ENCODE data around the gene EYA3. TPM values are rescaled to one million over a fixed set of nuclear protein-coding genes. Genes with fewer than 3 reads are reported as not detected.
A peak's percentile ranks its signal among the peaks of the same experiment; 100 is the strongest.

Gene EYA3
- total RNA-seq, 1 experiment from 2014 or later = 13.0 TPM

- H3K27me3 ChIP-seq (replicated peaks) = no peaks in the 10 kb centered on the region
- H3K4me3 ChIP-seq = no peak overlapping the region
- H3K9me3 ChIP-seq (replicated peaks) = 0 out of 2 replicates have a peak, but pooled peaks cover under 1% of the 10 kb centered on the region
- H3K36me3 ChIP-seq = no peaks in the 10 kb centered on the region
- H3K4me1 ChIP-seq (replicated peaks) = peaks cover 38% of the 10 kb centered on the region
- H3K27ac ChIP-seq = no peak overlapping the region
- no peak for DNase-seq (ENCODE audit: low read depth in 1 of 2, low spot score in 2 of 2)
Measured at GRCh38 chr1:28102189-28102588, 13.8 kb upstream of the EYA3 start.

DNA sequence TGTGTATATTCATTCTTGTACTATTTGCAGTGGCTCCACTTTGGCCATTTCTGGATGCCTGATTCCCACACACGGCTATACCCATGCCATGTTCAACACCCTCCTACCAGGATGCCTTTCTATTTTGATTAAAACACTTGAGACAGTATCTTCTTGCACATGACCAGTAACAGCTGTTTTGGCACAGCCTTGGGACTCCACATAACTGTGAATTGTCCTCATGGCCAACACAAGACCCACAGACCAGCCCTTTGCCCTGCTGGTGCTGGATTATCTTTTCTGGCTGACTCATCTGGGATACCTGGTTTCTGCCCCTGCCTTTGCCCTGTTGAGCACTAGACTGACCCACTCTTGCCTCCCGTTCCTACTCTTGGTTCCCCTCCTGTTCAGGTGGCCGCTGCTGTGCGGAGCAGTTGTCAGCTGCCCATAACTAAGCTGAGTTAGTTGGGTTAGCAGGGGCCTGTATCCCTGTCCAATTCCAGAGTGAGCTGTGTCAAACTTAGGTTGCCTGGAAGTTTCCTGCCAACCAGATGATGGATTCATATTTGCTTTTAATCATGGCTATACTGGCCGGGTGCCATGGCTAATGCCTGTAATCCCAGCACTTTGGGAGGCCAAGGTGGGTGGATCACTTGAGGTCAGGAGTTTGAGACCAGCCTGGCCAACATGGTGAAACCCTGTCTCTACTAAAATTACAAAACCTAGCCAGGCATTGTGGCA lies 10.8 kb upstream of the EYA3 start:
- peaks cover 30% of the 10 kb centered on the region for H3K4me1 ChIP-seq (replicated peaks)
- peak; percentile 40 to 60 for DNase-seq (ENCODE audit: low read depth in 1 of 2, low spot score in 2 of 2)
- H3K27ac ChIP-seq = peak overlapping the region; percentile 69

DNA sequence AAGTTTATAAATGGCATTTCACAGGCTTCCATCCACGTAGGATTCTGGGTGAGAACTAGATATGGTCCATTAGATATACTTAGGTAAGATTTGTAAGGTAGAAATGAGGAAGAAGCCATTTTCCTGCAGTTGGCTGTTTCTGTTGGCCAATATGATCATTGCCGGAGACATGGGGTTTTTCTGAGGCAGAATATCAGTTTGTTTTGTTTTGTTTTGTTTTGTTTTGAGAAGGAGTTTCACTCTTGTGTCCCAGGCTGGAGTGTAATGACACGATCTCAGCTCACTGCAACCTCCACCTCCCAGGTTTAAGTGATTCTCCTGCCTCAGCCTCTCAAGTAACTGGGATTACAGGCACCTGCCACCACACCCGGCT lies 8.7 kb upstream of the EYA3 start:
- Histone ChIP-seq H3K4me1 (replicated peaks) (peaks cover 30% of the 10 kb centered on the region), H3K9me3 (replicated peaks) (0 out of 2 replicates have a peak, but pooled peaks cover 4% of the 10 kb centered on the region), H3K36me3 (no peaks in the 10 kb centered on the region), H3K4me3 (no peak overlapping the region), H3K27me3 (replicated peaks) (no peaks in the 10 kb centered on the region), H3K27ac (no peak overlapping the region)
- no peak for DNase-seq (ENCODE audit: low read depth in 1 of 2, low spot score in 2 of 2)

More for the DNA sequence above, 10.8 kb upstream of the EYA3 start:
- no peaks in the 10 kb centered on the region for H3K27me3 ChIP-seq (replicated peaks)
- no peaks in the 10 kb centered on the region for H3K36me3 ChIP-seq
- no peak overlapping the region for H3K4me3 ChIP-seq
- 0 out of 2 replicates have a peak, but pooled peaks cover 4% of the 10 kb centered on the region for H3K9me3 ChIP-seq (replicated peaks)

DNA sequence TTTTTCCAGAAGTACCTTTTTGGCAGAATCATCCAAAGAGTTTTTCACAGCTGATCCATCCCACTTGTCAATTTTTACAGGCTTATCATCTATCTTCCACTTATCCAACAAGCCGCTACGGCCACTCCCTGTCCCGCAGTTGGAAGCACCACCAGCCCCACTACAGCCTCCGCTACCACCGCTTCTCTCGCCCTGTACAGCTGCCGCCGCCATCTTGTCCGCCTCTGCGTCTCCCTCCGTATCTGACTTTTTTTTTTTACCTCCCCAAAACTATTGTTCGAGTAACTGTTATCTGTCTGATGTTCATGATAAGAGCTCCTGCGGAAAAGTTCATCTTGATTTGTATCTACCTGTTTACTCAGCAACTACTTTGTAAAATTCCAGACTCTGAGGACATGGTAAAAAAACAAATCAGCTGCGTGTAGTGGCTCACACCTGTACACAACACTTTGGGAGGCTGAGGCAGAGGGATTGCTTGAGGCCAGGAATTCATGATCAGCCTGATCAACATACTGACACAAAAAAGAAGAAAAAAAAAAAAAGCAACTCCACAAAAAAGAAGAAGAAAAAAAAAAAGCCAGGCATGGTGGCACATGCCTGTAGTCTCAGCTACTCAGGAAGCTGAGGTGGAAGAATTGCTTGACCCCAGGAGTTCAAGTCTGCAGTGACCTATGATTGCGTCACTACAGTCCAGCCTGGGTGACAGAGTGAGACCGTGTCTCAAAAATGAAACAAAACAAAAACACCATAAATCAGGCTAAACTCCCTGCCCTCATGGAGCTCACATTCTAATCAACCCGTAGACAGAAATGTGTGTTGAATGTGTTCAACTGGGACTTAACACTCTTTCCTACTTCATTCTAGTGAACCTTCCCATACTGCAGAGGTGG lies 8.0 kb upstream of the EYA3 start:
- DNase-seq (ENCODE audit: low read depth in 1 of 2, low spot score in 2 of 2) = no peak
- Histone ChIP-seq H3K27ac (no peak overlapping the region), H3K4me3 (no peak overlapping the region), H3K9me3 (replicated peaks) (0 out of 2 replicates have a peak, but pooled peaks cover 4% of the 10 kb centered on the region), H3K36me3 (no peaks in the 10 kb centered on the region), H3K27me3 (replicated peaks) (no peaks in the 10 kb centered on the region), H3K4me1 (replicated peaks) (peaks cover 30% of the 10 kb centered on the region)

- H3K4me3 ChIP-seq = no peak overlapping the region
- peaks cover 5% of the 10 kb centered on the region; the same call in 1 of the 2 replicates for H3K4me1 ChIP-seq (replicated peaks)
- H3K9me3 ChIP-seq (replicated peaks) = no peaks in the 10 kb centered on the region
- H3K36me3 ChIP-seq = no peaks in the 10 kb centered on the region
- H3K27me3 ChIP-seq (replicated peaks) = no peaks in the 10 kb centered on the region
- H3K27ac ChIP-seq = no peak overlapping the region
- peak; percentile 65 to 77 for DNase-seq (ENCODE audit: low read depth in 1 of 2, low spot score in 2 of 2)
Measured at GRCh38 chr1:28091043-28091781, 2.8 kb upstream of the EYA3 start.

GRCh38 chr1:28087614-28088167 lies 719 bp downstream of the EYA3 start:
- no peak for DNase-seq (ENCODE audit: low read depth in 1 of 2, low spot score in 2 of 2)
- H3K27me3 ChIP-seq (replicated peaks) = no peaks in the 10 kb centered on the region
- peaks cover 5% of the 10 kb centered on the region; the same call in 1 of the 2 replicates for H3K4me1 ChIP-seq (replicated peaks)
- H3K27ac ChIP-seq = peak overlapping the region; percentile 46
- no peaks in the 10 kb centered on the region for H3K36me3 ChIP-seq
- H3K9me3 ChIP-seq (replicated peaks) = no peaks in the 10 kb centered on the region
- peak overlapping the region; percentile 65 for H3K4me3 ChIP-seq

- H3K4me1 ChIP-seq (replicated peaks) = peaks cover 5% of the 10 kb centered on the region; the same call in 1 of the 2 replicates
- no peaks in the 10 kb centered on the region for H3K27me3 ChIP-seq (replicated peaks)
- no peak for DNase-seq (ENCODE audit: low read depth in 1 of 2, low spot score in 2 of 2)
- no peak overlapping the region for H3K4me3 ChIP-seq
- no peaks in the 10 kb centered on the region for H3K36me3 ChIP-seq
- no peak overlapping the region for H3K27ac ChIP-seq
- no peaks in the 10 kb centered on the region for H3K9me3 ChIP-seq (replicated peaks)
Measured at GRCh38 chr1:28086651-28087050, 1.8 kb downstream of the EYA3 start.

GRCh38 chr1:28085129-28085528 lies 3.3 kb downstream of the EYA3 start:
- H3K27ac ChIP-seq = no peak overlapping the region
- H3K36me3 ChIP-seq = 0 out of 2 replicates have a peak, but pooled peaks cover under 1% of the 10 kb centered on the region
- no peak overlapping the region for H3K4me3 ChIP-seq
- H3K27me3 ChIP-seq (replicated peaks) = no peaks in the 10 kb centered on the region
- no peaks in the 10 kb centered on the region for H3K9me3 ChIP-seq (replicated peaks)
- no peaks in the 10 kb centered on the region; the same call in 1 of the 2 replicates for H3K4me1 ChIP-seq (replicated peaks)
- no peak for DNase-seq (ENCODE audit: low read depth in 1 of 2, low spot score in 2 of 2)

DNA sequence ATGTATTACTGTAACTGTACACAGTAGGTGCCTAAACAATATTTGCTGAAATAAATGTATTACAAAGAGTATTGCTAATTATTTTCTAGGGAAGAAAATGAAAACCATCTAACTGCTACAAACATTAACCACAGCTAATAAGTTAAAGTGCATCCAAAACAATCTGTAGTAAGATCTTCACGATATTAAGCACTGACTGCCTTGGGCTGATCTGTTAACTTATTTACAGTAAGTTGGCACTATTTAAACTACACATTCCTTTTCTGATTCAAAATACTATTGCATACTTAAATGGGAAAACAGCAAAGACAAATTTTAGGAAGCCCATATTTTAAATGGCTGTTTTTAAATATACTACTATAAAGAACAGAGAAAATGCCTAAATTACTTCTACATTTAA lies 4.5 kb downstream of the EYA3 start:
- Histone ChIP-seq H3K36me3 (peaks cover 11% of the 10 kb centered on the region), H3K4me1 (replicated peaks) (peaks cover 7% of the 10 kb centered on the region), H3K9me3 (replicated peaks) (no peaks in the 10 kb centered on the region), H3K27me3 (replicated peaks) (no peaks in the 10 kb centered on the region), H3K27ac (no peak overlapping the region), H3K4me3 (no peak overlapping the region)
- DNase-seq (ENCODE audit: low read depth in 1 of 2, low spot score in 2 of 2) = no peak

DNA sequence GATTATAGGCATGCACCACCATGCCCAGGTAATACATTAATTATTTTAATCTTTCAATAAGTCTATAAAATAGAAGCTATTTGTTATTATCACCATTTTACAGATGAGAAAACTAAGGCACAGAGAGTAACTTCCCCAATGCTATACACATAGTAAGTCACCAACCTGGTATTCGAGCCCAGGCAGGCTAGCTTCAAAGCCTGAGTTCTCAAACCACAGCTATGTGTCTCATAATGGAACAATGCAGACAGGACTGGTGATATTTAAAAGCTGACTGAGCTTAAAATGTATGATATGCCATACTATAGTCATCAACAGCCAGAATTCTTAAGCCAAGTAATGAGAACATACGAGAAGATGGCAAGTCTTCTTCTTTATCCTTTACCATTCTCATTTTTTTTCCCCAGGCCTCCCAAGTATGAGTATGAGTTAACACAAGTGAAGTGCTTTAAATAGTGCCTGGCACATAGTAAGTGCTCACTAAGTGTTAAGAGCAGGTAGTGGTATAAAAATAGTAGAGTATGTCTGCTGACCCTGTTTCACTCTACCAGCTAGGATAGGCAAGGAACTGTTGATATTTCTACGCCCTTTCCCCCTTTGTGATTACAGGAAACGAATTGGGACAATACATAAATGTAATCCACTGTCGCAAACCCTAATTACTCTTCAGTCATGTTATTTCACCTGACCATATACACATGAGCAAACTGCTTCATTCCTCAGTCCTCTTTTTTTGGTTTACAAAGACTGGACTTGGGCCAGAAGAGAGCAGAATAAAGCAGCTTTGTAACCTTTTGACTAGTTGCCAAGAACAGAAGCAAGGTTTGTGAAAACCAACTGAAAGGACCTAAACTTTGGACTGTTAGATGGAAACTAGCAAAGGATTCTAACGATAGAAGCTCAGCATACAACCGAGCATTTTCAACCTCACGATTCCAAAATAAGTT lies 9.5 kb downstream of the EYA3 start:
- no peaks in the 10 kb centered on the region for H3K9me3 ChIP-seq (replicated peaks)
- H3K36me3 ChIP-seq = peaks cover 28% of the 10 kb centered on the region
- no peaks in the 10 kb centered on the region for H3K27me3 ChIP-seq (replicated peaks)
- no peak overlapping the region for H3K4me3 ChIP-seq
- H3K4me1 ChIP-seq (replicated peaks) = peaks cover 27% of the 10 kb centered on the region
- H3K27ac ChIP-seq = peak overlapping the region; percentile 50
- peak; percentile 42 to 55 for DNase-seq (ENCODE audit: low read depth in 1 of 2, low spot score in 2 of 2)

GRCh38 chr1:28078262-28078661 lies 10.1 kb downstream of the EYA3 start:
- DNase-seq (ENCODE audit: low read depth in 1 of 2, low spot score in 2 of 2) = no peak
- Histone ChIP-seq H3K4me1 (replicated peaks) (peaks cover 30% of the 10 kb centered on the region), H3K4me3 (no peak overlapping the region), H3K36me3 (peaks cover 28% of the 10 kb centered on the region), H3K27ac (no peak overlapping the region), H3K27me3 (replicated peaks) (no peaks in the 10 kb centered on the region), H3K9me3 (replicated peaks) (no peaks in the 10 kb centered on the region)

DNA sequence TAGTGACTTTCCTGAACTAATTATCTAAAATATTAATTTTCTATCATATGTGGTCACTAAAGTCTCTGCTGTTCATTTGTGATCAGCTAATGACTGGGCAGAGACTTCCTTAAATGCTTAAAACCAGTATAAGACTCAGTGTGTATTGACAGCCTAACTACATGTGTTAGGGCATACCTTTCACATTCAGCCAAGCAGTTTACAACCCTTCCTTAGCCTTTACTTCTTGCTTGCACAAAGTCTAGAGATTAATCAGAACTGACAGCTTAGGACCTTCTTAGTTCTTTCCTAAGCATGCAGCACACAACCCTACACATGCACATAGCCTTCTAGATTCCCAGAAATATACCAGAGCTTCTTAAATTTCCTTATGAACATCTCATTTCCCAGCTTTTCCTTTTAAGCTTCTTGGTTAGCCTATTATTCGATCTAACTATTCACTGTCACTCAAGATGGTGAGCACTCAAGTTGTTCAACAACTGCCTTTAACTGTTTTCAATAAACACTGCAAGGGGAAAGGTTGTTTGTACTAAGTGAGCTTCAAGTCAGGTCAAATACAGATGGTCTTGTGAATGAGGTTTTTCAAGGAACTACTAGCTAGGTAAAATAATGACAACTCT lies 13.4 kb downstream of the EYA3 start:
- Histone ChIP-seq H3K36me3 (peaks cover 26% of the 10 kb centered on the region), H3K27ac (no peak overlapping the region), H3K4me1 (replicated peaks) (peaks cover 30% of the 10 kb centered on the region), H3K27me3 (replicated peaks) (no peaks in the 10 kb centered on the region), H3K9me3 (replicated peaks) (no peaks in the 10 kb centered on the region), H3K4me3 (no peak overlapping the region)
- no peak for DNase-seq (ENCODE audit: low read depth in 1 of 2, low spot score in 2 of 2)

Data from SJSA1 (cell line).